Inflammatory macrophage (primary cell): ENCODE measurements around the gene SFI1.
"Not testable (repeated sequence)": the region's sequence is repeated elsewhere in the genome, so short reads cannot be mapped to it uniquely, and the experiment has no call there.

Source experiments
- DNase-seq, 2 donors: peaks; one replicate each; pipeline ENCODE4 v3.0.0-alpha.2; 2020 to 2022

Gene SFI1

GRCh38 chr22:31544481-31545480 lies 48.4 kb downstream of the SFI1 start:
- DNase-seq = no peak

GRCh38 chr22:31550871-31551370 lies 54.6 kb downstream of the SFI1 start:
- no peak for DNase-seq

DNA sequence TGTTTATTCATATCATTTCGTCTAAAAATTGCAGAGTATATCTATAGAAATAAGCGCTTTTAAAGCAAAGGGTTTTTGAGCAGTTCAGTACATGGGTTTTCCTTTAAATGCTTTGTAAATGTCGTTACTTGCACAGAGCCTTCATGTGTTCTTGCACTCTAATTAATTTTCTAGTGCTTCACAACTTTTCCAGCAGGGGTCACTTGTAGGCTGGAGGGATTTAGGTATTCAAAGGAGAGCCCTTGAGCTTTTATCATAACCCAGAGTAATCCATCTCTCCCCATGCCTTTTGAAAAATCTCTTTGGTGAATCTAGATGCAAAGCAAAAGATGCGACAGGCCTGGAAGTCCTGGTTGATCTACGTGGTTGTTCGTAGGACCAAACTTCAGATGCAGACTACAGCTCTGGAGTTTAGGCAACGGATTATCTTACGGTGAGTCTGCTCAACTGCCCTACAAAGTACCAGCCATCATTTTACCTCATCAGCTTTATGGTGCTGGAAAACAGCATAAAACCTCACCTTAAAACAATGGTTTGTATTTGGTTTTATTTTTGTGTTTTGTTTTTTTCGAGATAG lies 60.4 kb downstream of the SFI1 start:
- DNase-seq = peak; percentile 23 to 55

DNA sequence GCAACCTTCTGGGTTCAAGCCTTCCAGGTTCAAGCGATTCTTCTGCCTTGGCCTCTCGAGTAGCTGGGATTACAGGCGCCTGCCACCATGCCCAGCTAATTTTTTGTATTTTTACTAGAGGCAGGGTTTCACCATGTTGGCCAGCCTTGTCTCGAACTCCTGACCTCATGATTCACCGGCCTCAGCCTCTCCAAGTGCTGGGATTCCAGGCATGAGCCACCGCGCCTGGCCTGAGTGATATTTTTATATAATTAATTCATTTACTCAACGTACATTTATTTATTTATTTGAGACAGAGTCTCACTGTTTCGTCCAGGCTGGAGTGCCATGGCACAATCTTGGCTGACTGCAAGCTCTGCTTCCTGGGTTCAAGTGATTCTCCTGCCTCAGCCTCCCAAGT lies 62.2 kb downstream of the SFI1 start:
- DNase-seq = not testable (repeated sequence)

DNA sequence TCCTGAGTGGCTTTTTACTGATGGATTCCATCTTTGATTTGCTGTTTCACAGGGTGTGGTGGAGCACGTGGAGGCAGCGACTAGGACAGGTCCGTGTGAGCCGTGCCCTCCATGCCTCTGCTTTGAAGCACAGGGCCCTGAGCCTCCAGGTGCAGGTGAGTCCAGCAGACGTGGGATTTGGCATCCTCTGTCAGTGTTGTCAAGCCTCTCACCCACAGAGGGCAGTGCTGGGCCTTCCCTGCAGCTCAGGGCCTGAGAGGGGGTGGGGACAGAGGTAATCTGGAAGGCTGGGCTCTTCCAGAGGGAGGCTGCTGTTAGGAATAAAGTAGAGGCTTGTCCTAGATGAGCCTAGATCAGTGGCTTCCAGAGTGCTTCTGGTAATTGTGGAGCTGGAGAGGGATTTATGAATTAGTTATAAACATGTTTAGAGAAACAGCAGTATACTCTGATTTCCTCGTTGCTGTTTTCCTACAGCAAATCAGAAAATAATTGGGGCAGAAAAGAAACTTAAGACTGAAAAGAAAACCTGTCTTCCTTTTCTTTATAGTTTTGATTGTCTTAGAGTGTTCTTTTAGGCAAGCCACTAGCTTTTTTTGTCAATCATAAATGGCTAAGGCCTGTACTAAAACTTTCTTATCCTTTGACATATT lies 65.0 kb downstream of the SFI1 start:
- DNase-seq = peak; percentile 42 to 61

DNA sequence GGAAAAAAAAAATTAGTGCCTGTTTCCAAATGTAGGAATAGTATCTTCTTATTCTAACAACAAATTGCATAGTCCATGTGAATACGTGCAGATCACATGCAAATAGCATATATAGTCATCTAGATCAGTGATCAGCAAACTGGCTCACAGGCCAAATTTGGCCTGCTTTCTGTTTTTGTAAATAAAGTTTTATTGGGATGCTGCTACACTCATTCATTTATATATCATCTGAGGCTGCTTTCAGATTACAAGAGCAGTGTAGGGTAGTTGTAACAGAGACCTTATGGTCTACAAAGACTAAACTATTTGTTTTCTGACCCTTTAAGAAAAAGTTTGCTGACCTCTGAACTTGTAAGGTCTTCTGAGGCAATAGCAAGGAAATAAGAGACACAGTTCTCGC lies 65.6 kb downstream of the SFI1 start:
- DNase-seq = no peak

GRCh38 chr22:31566484-31566883 lies 70.1 kb downstream of the SFI1 start:
- no peak for DNase-seq

- DNase-seq = no peak
These were observed 70.9 kb downstream of the SFI1 start for GRCh38 chr22:31567196-31567595.

DNA sequence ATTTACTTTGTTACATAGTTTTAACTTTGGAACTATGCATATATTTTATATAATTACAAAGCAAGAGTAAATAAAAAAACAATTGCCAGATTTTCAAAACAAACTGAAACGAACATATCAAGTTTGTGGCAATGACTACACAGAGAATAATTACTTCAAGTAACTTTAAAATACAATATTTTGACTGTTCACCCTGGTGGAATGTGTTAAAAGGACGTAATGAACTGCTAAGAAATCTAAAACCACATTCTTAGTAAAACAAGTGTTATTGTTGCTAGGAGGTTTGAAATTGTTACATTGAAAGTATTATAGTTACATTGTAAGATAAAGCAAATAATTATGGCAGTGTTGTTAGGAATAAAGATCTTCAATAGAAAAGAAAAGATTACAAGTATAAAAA lies 71.4 kb downstream of the SFI1 start:
- DNase-seq = no peak

- DNase-seq = peak; percentile 42 to 54
These were observed 72.8 kb downstream of the SFI1 start for GRCh38 chr22:31569126-31569525.

DNA sequence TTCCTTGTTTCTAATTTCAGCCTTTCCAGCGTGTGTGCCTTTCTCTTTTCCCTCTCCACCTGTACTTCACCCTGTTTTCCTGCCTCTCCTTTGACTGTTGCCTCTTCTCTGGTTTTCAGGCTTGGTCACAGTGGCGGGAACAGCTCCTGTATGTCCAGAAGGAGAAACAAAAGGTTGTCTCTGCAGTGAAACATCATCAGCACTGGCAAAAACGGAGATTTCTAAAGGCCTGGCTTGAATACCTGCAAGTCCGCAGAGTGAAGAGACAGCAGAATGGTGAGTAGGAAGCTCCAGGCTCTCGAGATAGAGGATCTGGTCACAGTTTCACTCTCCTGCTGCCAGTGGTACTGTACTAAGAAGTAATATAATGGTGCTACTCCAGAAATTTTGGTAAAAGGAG lies 76.6 kb downstream of the SFI1 start:
- no peak for DNase-seq

GRCh38 chr22:31574055-31574670 lies 77.8 kb downstream of the SFI1 start:
- no peak for DNase-seq

DNA sequence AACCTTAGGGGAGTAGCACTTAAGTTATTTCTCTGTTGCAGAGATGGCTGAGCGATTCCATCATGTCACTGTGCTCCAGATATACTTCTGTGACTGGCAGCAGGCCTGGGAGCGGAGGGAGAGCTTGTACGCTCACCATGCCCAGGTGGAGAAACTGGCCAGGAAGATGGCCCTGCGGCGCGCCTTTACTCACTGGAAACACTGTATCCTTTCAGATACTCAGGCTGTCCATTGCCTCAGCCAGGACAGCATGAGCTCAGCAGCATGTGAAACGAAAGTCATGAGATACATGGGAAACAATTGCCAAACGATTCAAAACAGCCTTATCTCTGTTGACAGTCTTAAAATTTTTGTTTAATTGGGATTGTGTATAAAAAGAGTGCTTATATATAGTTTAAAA lies 78.9 kb downstream of the SFI1 start:
- DNase-seq = peak in 1 of 2 donors; percentile 40

GRCh38 chr22:31577711-31578110 lies 81.4 kb downstream of the SFI1 start:
- no peak for DNase-seq

DNA sequence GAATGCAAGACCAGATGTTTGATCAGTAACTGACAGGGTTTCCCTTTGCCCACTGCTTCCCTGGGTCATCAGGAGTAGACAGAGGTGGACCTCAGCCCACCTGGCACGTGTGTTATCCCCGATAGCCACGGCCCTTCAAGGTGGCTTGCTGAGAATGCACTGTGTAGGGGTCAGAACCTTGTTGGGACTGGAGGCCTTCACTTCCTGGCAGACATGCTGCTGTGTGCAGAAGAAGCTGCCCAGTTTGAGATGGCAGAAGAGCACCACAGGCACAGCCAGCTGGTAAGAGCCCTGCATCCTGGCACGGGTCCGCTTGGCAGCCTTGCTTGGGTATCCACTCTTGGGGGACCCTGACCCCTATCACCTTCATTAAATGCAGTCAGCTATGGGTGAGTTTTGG lies 81.8 kb downstream of the SFI1 start:
- DNase-seq = no peak

DNA sequence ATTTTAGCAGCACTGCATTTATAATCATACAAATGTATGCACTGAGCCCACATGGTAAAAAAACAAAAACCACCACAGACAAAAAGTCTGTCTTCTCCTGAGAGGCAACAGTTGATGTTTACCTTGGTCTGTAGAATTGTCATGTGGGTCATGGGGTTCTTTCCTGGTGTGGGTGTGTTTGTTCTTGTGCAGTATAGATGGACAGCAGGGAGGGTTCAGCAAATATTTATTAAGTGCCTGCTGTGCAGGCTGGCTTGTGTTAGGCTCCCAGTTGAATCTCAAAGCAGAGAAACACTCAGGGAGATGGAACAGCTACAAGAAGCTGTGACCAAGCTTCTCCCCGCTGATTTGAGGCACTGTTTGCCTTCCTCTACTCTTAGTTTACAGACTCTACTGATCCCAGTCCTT lies 83.5 kb downstream of the SFI1 start:
- no peak for DNase-seq

DNA sequence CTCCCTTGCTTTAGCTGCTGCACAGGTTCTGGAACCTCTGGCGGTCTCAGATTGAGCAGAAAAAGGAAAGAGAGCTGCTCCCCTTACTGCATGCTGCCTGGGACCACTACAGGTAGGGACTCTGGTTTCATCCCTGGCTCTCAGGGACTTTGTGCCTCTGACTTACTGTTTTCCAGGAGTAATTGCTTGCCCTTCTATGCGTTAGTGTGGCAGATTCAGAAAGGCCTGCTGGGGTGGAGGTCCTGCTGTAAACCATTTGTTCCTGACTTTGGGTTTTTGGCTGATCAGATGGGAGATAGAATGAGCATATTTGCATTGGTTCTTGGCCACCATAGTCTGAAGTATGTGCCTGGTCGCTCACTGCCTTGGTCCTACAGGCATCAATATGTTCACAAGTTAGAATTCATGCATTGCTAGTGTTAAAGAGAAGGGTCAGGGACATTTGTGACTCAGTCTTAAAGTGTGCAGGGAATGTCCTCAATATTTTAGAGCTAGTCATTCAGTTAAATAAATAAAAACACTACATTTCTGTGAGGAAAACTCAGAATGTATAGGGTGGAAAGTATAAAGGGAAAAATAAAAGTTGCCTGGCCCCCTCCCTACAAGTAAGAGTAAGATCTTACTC lies 87.6 kb downstream of the SFI1 start:
- DNase-seq = no peak

DNA sequence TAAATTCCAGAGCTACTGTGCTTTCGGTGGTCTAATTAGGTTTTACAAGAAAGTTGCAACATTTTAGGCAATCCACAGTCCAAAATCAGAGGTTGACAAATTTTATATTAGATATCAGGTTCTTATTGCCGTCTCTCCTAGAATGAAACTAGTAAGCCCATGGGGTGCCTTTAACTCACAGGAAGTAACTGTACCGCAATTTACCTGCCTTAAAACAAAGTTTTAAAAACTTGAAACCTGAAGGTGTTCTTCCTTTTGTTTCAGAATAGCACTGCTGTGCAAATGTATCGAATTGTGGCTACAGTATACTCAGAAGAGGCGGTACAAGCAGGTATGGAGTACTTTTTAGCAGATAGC lies 88.4 kb downstream of the SFI1 start:
- DNase-seq = no peak

DNA sequence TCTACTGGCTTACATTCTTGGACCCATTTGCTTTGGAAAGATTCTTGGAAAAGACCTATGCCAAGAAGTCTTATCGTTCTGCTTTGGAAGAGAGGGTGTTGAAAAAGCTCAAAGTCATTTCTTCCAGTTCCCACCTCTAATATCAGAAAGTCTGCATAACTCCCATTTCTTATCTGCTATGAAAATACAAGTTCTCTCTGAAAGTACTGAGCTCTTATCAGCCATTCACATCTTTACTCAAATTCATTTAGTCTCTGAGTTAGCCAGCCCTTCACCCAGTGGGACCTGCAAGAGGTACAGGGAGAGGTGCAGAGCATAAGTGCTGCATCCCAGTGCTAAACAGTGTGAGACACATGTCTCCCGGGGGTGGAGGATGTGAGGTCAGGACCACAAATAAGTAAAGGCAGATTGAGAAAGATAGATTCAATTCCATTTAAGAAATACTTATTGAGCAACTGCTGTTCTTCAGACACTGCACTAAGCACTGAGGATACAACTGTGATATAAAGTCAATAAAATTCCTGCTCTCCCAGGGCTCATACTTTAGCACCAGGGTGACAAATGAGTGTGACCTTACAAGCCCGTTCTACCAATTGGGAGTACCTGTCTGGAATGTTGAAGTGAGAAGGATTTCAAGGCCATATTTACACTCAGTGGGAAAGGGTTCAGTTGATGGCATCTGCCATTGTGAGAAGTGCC lies 89.0 kb downstream of the SFI1 start:
- peak; percentile 72 to 79 for DNase-seq

DNA sequence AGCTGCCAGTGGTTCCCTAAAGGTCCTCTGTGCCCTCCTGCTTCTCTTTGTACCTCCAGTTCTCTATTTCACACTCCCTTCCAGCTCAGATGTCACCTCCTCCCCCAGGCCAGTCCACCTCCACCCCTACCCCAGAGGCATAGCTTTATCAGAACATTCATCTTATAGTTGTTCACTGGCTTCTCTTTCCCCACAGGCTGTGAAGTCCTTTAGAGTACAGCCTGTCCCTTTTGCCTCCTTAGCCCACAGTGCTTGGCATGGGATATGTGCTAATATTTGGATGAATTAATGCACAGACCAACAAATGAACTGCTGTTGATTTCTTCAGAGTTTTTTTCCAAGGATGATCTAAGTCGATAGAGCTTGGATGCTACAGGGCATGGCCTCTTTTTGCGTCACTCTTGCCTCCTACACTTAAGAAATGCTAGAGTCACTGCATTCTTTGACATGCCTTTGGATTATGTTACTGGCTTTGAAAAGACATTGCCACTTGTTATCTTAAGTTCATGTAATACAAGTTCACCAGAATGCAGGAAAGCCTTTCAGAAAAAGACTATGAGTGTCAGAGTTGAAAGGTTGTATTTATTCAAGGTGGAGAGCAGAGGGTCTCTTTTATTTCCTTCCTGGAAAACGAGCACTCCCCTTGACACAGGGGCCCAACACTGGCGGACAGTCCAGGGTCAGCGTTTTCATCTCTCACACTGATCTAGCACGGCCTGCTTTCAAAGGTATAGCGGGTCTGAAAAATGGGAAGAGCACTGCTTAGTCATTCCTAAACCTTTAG lies 90.0 kb downstream of the SFI1 start:
- peak; percentile 65 to 70 for DNase-seq
